SK-N-SH treated with all-trans-retinoic acid at 6 μM for 48 hours (cell line): ENCODE data around the gene AIP.

Experiments used
- ATAC-seq: fragments of 200-7000 bp; cut with Tn5 transposase; 3 replicates; pipeline ENCODE4 v1.9.1; 2020; ENCODE audit warnings: mild to moderate bottlenecking, moderate library complexity
- ARNTL ChIP-seq: fragments of 450-650 bp; formaldehyde crosslinking; IDR thresholded peaks from 2 replicates; pipeline ENCODE4 v1.5.0; 2020; ENCODE audit warnings: low read depth, mild to moderate bottlenecking, moderate library complexity, borderline replicate concordance
- BACH2 ChIP-seq: fragments of 250-450 bp; sonication (Bioruptor Pico); IDR thresholded peaks from 2 replicates; pipeline ENCODE4 v1.9.0; 2021; ENCODE audit warnings: mild to moderate bottlenecking, borderline replicate concordance
- CSDC2 ChIP-seq: fragments of 250-450 bp; sonication (Bioruptor Pico); IDR thresholded peaks from 2 replicates; pipeline ENCODE4 v1.5.0; 2020; ENCODE audit warnings: mild to moderate bottlenecking, moderate library complexity
- ESRRG ChIP-seq: fragments of 250-450 bp; sonication (Bioruptor Pico); IDR thresholded peaks from 2 replicates; pipeline ENCODE4 v1.6.1; 2021; ENCODE audit warnings: mild to moderate bottlenecking
- GLIS3 ChIP-seq: fragments of 250-450 bp; sonication (Bioruptor Pico); IDR thresholded peaks from 2 replicates; pipeline ENCODE4 v1.5.0; 2020; ENCODE audit warnings: mild to moderate bottlenecking, moderate library complexity
- ISL1 ChIP-seq: fragments of 250-450 bp; sonication (Bioruptor Pico); IDR thresholded peaks from 2 replicates; pipeline ENCODE4 v2.1.2; 2022; ENCODE audit warnings: mild to moderate bottlenecking, moderate library complexity
- OSR1 ChIP-seq: fragments of 250-450 bp; sonication (Bioruptor Pico); IDR thresholded peaks from 2 replicates; pipeline ENCODE4 v1.8.0; 2022; ENCODE audit warnings: moderate library complexity, mild to moderate bottlenecking, inconsistent platforms
- PPARA ChIP-seq: fragments of 250-450 bp; sonication (Bioruptor Pico); IDR thresholded peaks from 2 replicates; pipeline ENCODE4 v1.5.0; 2020; ENCODE audit warnings: mild to moderate bottlenecking, borderline replicate concordance
- RARB ChIP-seq: fragments of 250-450 bp; sonication (Bioruptor Pico); IDR thresholded peaks from 2 replicates; pipeline ENCODE4 v1.8.0; 2021; ENCODE audit warnings: mild to moderate bottlenecking, moderate library complexity
- SNAI2 ChIP-seq: fragments of 250-450 bp; sonication (Bioruptor Pico); IDR thresholded peaks from 2 replicates; pipeline ENCODE4 v1.5.0; 2020; ENCODE audit warnings: mild to moderate bottlenecking, moderate library complexity
- TCF4 ChIP-seq: fragments of 250-450 bp; sonication (Bioruptor Pico); IDR thresholded peaks from 2 replicates; pipeline ENCODE4 v1.8.0; 2021; ENCODE audit warnings: mild to moderate bottlenecking, moderate library complexity, borderline replicate concordance
- TOX ChIP-seq: fragments of 250-450 bp; sonication (Bioruptor Pico); IDR thresholded peaks from 2 replicates; pipeline ENCODE4 v1.8.0; 2021; ENCODE audit warnings: mild to moderate bottlenecking, moderate library complexity, borderline replicate concordance
- ZC3H10 ChIP-seq: fragments of 250-450 bp; sonication (Bioruptor Pico); IDR thresholded peaks from 2 replicates; pipeline ENCODE4 v1.5.1; 2021; ENCODE audit warnings: mild to moderate bottlenecking, moderate library complexity
- ZFP3 ChIP-seq: fragments of 250-450 bp; sonication (Bioruptor Pico); IDR thresholded peaks from 2 replicates; pipeline ENCODE4 v1.5.0; 2020; ENCODE audit warnings: mild to moderate bottlenecking, moderate library complexity
- ZFP30 ChIP-seq: fragments of 450-650 bp; formaldehyde crosslinking; IDR thresholded peaks from 2 replicates; pipeline ENCODE4 v1.5.0; 2022; ENCODE audit warnings: mild to moderate bottlenecking, moderate library complexity
- ZNF565 ChIP-seq: fragments of 450-650 bp; formaldehyde crosslinking; conservative IDR thresholded peaks from 2 replicates; pipeline ENCODE4 v1.5.0; 2020; ENCODE audit warnings: low read depth, mild to moderate bottlenecking, moderate library complexity
- ZNF70 ChIP-seq: fragments of 450-650 bp; formaldehyde crosslinking; IDR thresholded peaks from 2 replicates; pipeline ENCODE4 v1.5.0; 2020; ENCODE audit warnings: mild to moderate bottlenecking, moderate library complexity
- ZNF8 ChIP-seq: fragments of 450-650 bp; formaldehyde crosslinking; IDR thresholded peaks from 2 replicates; pipeline ENCODE4 v1.5.0; 2020; ENCODE audit warnings: mild to moderate bottlenecking, moderate library complexity
- TF ChIP-seq, protein P1 (sequence below): fragments of 250-450 bp; sonication (Bioruptor Pico); IDR thresholded peaks from 2 replicates; pipeline ENCODE4 v1.5.0; 2020; ENCODE audit warnings: mild to moderate bottlenecking, moderate library complexity
- TF ChIP-seq, protein P2 (sequence below): fragments of 250-450 bp; sonication (Bioruptor Pico); IDR thresholded peaks from 2 replicates; pipeline ENCODE4 v1.5.1; 2021; ENCODE audit warnings: mild to moderate bottlenecking, moderate library complexity
- TF ChIP-seq, protein P3 (sequence below): fragments of 250-450 bp; sonication (Bioruptor Pico); IDR thresholded peaks from 2 replicates; pipeline ENCODE4 v1.8.0; 2021; ENCODE audit warnings: low read depth, mild to moderate bottlenecking, moderate library complexity, borderline replicate concordance
- TF ChIP-seq, protein P4 (sequence below): fragments of 250-450 bp; sonication (Bioruptor Pico); IDR thresholded peaks from 2 replicates; pipeline ENCODE4 v1.5.1; 2020; ENCODE audit warnings: low read depth, mild to moderate bottlenecking, moderate library complexity
- TF ChIP-seq, protein P5 (sequence below): fragments of 250-450 bp; sonication (Bioruptor Pico); IDR thresholded peaks from 2 replicates; pipeline ENCODE4 v1.8.0; 2020; ENCODE audit warnings: mild to moderate bottlenecking, moderate library complexity, borderline replicate concordance

Gene AIP

DNA sequence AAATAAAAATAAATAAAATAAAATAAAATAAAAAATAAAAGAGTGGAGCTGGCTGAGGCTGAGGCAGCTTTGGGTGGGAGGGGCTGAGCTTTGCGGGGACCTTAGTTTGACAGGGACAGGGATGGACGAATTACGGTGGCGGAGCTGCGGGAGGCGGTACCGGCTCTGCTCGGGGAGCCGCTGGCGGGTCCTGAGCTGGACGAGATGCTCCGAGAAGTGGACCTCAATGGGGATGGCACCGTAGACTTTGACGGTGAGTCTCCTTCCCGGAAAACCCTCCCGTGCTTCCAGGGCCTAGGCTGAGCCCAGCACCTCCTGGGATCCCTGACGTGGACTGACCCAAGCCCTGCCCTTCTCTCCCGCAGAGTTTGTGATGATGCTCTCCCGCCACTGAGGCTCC is 24.6 kb upstream of the AIP start:
- no peak for ATAC-seq
- TF ChIP-seq GLIS3 (no peak), ZNF70 (CRISPR knock-in tag) (no peak), SNAI2 (CRISPR knock-in tag) (no peak), ZFP30 (CRISPR knock-in tag) (no peak), ZNF8 (CRISPR knock-in tag) (no peak), ARNTL (CRISPR knock-in tag) (no peak), ESRRG (CRISPR knock-in tag) (no peak), OSR1 (no peak), PPARA (CRISPR knock-in tag) (no peak), ZC3H10 (CRISPR knock-in tag) (no peak), RARB (CRISPR knock-in tag) (no peak), ZFP3 (no peak)
- TF ChIP-seq, protein P1, sequence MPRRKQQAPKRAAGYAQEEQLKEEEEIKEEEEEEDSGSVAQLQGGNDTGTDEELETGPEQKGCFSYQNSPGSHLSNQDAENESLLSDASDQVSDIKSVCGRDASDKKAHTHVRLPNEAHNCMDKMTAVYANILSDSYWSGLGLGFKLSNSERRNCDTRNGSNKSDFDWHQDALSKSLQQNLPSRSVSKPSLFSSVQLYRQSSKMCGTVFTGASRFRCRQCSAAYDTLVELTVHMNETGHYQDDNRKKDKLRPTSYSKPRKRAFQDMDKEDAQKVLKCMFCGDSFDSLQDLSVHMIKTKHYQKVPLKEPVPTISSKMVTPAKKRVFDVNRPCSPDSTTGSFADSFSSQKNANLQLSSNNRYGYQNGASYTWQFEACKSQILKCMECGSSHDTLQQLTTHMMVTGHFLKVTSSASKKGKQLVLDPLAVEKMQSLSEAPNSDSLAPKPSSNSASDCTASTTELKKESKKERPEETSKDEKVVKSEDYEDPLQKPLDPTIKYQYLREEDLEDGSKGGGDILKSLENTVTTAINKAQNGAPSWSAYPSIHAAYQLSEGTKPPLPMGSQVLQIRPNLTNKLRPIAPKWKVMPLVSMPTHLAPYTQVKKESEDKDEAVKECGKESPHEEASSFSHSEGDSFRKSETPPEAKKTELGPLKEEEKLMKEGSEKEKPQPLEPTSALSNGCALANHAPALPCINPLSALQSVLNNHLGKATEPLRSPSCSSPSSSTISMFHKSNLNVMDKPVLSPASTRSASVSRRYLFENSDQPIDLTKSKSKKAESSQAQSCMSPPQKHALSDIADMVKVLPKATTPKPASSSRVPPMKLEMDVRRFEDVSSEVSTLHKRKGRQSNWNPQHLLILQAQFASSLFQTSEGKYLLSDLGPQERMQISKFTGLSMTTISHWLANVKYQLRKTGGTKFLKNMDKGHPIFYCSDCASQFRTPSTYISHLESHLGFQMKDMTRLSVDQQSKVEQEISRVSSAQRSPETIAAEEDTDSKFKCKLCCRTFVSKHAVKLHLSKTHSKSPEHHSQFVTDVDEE, result no peak
- TF ChIP-seq, protein P2, sequence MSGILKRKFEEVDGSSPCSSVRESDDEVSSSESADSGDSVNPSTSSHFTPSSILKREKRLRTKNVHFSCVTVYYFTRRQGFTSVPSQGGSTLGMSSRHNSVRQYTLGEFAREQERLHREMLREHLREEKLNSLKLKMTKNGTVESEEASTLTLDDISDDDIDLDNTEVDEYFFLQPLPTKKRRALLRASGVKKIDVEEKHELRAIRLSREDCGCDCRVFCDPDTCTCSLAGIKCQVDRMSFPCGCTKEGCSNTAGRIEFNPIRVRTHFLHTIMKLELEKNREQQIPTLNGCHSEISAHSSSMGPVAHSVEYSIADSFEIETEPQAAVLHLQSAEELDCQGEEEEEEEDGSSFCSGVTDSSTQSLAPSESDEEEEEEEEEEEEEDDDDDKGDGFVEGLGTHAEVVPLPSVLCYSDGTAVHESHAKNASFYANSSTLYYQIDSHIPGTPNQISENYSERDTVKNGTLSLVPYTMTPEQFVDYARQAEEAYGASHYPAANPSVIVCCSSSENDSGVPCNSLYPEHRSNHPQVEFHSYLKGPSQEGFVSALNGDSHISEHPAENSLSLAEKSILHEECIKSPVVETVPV (CRISPR knock-in tag), result no peak
- TF ChIP-seq, protein P3, sequence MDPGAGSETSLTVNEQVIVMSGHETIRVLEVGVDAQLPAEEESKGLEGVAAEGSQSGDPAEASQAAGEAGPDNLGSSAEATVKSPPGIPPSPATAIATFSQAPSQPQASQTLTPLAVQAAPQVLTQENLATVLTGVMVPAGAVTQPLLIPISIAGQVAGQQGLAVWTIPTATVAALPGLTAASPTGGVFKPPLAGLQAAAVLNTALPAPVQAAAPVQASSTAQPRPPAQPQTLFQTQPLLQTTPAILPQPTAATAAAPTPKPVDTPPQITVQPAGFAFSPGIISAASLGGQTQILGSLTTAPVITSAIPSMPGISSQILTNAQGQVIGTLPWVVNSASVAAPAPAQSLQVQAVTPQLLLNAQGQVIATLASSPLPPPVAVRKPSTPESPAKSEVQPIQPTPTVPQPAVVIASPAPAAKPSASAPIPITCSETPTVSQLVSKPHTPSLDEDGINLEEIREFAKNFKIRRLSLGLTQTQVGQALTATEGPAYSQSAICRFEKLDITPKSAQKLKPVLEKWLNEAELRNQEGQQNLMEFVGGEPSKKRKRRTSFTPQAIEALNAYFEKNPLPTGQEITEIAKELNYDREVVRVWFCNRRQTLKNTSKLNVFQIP (CRISPR knock-in tag), result no peak
- TF ChIP-seq, protein P4, sequence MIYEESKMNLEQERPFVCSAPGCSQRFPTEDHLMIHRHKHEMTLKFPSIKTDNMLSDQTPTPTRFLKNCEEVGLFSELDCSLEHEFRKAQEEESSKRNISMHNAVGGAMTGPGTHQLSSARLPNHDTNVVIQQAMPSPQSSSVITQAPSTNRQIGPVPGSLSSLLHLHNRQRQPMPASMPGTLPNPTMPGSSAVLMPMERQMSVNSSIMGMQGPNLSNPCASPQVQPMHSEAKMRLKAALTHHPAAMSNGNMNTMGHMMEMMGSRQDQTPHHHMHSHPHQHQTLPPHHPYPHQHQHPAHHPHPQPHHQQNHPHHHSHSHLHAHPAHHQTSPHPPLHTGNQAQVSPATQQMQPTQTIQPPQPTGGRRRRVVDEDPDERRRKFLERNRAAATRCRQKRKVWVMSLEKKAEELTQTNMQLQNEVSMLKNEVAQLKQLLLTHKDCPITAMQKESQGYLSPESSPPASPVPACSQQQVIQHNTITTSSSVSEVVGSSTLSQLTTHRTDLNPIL, result no peak
- TF ChIP-seq, protein P5, sequence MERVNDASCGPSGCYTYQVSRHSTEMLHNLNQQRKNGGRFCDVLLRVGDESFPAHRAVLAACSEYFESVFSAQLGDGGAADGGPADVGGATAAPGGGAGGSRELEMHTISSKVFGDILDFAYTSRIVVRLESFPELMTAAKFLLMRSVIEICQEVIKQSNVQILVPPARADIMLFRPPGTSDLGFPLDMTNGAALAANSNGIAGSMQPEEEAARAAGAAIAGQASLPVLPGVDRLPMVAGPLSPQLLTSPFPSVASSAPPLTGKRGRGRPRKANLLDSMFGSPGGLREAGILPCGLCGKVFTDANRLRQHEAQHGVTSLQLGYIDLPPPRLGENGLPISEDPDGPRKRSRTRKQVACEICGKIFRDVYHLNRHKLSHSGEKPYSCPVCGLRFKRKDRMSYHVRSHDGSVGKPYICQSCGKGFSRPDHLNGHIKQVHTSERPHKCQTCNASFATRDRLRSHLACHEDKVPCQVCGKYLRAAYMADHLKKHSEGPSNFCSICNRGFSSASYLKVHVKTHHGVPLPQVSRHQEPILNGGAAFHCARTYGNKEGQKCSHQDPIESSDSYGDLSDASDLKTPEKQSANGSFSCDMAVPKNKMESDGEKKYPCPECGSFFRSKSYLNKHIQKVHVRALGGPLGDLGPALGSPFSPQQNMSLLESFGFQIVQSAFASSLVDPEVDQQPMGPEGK (CRISPR knock-in tag), result no peak
- TF ChIP-seq, all 23 proteins: peak for 0

DNA sequence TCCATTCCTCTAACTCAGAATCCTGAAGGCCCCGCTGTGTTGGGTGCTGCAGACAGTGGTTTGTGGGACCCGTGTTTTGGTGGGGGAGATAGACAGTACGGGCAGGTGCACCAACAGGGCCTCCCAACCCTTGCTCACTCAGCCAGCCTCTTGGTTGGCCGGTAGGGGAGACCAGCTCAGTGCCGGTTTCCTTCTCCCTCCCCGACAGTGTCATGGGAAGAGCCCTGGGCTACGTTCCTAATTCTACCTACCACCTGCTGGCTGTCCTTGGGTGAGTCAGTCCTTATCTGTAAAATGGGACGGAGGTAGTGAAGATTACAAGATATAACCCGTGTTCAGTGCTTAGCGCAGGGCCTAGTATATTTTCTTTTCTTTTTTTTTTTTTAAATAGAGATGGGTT is 19.6 kb upstream of the AIP start:
- TF ChIP-seq ZNF8 (CRISPR knock-in tag) (no peak), CSDC2 (no peak), ZFP30 (CRISPR knock-in tag) (no peak), GLIS3 (no peak), RARB (CRISPR knock-in tag) (no peak), ZNF565 (CRISPR knock-in tag) (no peak), BACH2 (CRISPR knock-in tag) (no peak), ISL1 (CRISPR knock-in tag) (no peak), TOX (no peak), TCF4 (CRISPR knock-in tag) (no peak)
- TF ChIP-seq, protein P2 (CRISPR knock-in tag), result no peak
- TF ChIP-seq, protein P3 (CRISPR knock-in tag), result no peak
- no peak for ATAC-seq
